Fibroblast of mammary gland (primary cell): ENCODE measurements around the gene ADAMTS8.

Experiments used
- DNase-seq: peaks from one replicate; pipeline ENCODE4 v3.0.0-alpha.2; 2010; ENCODE audit warnings: low read depth
- H3K4me3 ChIP-seq: 2 replicates; pipeline ENCODE4 v1.5.1; 2011; ENCODE audit warnings: low read depth, mild to moderate bottlenecking, low read length, moderate library complexity; ENCODE audit not compliant: control insufficient read depth
- TF ChIP-seq, protein P1 (sequence below): conservative IDR thresholded peaks from 2 replicates; pipeline ENCODE4 v1.5.1; 2011; ENCODE audit warnings: low read depth, low read length, inconsistent platforms; ENCODE audit not compliant: control insufficient read depth, insufficient read depth

ADAMTS8 gene

DNA sequence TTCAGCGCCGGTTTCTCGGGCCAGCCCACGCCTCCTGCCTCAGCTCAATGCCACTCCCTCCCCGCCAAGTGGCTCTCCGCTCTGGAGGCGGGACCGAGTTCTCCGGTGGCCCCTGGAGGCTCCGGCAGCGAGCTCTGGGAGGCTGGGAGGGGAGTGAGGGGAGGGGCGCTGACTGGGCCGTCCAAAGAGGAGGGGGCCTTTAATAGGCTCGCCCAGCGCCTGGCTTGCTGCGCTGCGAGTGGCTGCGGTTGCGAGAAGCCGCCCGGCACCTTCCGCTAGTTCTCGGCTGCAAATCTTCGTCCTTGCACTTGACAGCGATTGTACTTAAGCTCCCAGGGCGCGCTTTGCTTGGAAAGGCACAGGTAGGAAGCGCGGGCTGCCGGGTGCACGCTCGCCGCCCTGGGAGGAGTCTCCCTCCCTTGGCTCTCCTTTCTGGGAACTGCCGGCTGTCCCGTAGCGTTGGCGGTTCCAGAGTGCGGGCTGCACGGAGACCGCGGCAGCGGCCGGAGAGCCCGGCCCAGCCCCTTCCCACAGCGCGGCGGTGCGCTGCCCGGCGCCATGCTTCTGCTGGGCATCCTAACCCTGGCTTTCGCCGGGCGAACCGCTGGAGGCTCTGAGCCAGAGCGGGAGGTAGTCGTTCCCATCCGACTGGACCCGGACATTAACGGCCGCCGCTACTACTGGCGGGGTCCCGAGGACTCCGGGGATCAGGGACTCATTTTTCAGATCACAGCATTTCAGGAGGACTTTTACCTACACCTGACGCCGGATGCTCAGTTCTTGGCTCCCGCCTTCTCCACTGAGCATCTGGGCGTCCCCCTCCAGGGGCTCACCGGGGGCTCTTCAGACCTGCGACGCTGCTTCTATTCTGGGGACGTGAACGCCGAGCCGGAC lies 20.3 kb upstream of the ADAMTS8 start, which contains the start of gene ADAMTS15:
Gene ADAMTS15 (plus strand): TSS at position 230 of the 894 bp plus-strand sequence. CDS start 329 bp downstream, at position 559.
- peak within 1 kb of the TSS; percentile 66 for H3K4me3 ChIP-seq
- peak; percentile 84 for DNase-seq
- TF ChIP-seq, protein P1, sequence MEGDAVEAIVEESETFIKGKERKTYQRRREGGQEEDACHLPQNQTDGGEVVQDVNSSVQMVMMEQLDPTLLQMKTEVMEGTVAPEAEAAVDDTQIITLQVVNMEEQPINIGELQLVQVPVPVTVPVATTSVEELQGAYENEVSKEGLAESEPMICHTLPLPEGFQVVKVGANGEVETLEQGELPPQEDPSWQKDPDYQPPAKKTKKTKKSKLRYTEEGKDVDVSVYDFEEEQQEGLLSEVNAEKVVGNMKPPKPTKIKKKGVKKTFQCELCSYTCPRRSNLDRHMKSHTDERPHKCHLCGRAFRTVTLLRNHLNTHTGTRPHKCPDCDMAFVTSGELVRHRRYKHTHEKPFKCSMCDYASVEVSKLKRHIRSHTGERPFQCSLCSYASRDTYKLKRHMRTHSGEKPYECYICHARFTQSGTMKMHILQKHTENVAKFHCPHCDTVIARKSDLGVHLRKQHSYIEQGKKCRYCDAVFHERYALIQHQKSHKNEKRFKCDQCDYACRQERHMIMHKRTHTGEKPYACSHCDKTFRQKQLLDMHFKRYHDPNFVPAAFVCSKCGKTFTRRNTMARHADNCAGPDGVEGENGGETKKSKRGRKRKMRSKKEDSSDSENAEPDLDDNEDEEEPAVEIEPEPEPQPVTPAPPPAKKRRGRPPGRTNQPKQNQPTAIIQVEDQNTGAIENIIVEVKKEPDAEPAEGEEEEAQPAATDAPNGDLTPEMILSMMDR = no peak

DNA sequence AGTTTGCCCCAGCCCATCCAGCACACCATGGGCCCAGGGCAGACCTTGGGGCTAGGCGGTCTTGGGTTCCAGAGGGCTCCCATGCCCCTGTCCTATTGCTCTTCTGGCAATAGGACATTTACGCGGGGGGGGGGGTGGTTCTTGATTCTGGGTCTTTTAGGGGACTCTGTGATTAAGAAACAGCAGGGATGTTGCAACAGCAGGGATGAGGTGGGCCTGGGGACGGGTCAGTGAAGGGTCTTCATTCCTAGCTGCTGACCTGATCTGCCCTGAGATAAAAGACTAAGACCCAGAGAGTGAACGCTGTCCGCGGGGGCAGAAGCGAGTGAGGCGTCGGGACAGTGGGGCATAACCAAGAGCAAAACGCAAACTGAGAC lies 19.6 kb upstream of the ADAMTS8 start:
- TF ChIP-seq, protein P1 = no peak
- no peak for DNase-seq
- peak overlapping the region; percentile 66 for H3K4me3 ChIP-seq

DNA sequence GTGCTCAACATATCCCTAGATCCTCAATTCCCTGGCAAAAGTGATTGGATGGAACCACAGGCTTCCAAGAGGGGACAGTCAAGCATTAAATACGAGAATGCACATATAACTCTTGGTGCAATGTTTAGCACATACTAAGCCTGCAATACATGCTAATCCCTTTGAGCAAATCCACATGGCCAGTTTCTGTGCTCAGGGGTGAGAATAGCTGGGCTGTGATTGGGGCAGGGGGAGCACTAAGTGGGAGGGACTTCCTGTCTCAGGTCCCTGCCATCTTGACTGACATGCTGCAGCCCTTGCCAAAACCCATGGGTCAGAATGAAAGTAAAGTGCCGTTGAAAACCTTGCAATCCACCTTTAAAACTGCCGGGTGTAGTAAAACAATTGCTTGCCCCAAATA lies 17.4 kb upstream of the ADAMTS8 start:
- DNase-seq = no peak

DNA sequence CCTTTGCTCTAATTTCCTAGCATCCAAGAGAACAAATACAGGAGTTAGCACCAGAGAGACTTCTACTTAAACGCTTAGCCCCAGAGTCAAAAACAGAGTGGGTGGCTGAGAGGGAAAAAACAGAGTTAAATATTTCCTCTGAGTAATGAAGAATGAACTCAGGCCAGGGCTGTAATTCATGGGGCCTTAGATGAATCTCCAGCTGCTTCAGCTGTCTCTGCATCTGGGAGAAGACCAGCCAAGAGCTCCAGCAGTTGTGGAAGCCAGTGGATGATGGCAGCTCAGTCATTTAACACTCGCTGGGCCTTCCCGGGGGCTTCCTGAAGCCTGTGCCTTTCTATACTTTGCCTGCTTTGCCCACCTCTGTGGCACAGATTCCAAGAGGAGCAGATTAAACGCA lies 14.3 kb upstream of the ADAMTS8 start:
- TF ChIP-seq, protein P1 = no peak
- H3K4me3 ChIP-seq = no peak overlapping the region
- peak; percentile 86 for DNase-seq

More for the DNA sequence above, 17.4 kb upstream of the ADAMTS8 start:
- TF ChIP-seq, protein P1 = no peak
- no peak overlapping the region for H3K4me3 ChIP-seq

DNA sequence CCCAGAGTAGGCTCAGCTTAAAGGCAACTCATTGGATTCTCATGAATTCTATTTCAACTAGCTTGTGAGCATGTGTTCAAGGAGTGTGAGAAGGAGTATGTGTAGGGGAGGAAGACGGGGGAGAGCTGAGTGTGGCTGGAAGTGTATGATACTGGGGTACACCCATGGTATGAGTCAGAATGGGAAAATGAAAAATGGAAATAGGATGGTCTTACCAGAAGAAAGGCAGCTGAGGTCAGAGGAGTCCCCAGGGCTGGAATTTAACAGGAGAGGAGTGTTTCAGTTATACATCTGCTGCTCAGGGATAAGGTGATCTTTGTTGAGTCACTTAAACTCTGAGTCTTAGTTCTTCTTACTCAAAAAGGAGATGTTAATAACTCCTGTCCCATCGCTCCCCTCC lies 13.3 kb upstream of the ADAMTS8 start:
- no peak overlapping the region for H3K4me3 ChIP-seq
- DNase-seq = peak; percentile 63
- TF ChIP-seq, protein P1 = no peak

DNA sequence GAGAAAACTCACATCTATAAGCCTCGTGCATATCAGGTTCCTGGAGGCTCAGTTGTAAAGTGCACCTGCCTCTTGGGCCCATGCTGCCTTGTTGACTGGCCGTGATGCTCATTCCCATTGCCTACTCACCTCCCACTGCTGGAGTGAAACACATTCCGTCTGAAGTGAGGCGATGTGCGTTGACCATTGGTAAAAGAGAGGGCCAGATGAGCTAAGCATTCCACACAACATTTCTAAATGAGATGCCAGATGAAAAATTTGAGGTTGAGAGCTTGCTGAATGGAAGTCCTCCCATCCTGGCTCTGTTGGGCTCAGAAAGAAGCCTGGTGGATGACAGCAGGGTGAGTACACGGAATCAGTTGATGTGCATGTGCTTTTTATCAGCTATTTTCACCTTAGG lies 11.5 kb upstream of the ADAMTS8 start:
- no peak overlapping the region for H3K4me3 ChIP-seq
- TF ChIP-seq, protein P1 = no peak
- DNase-seq = peak; percentile 30
